HEK293T (cell line): ENCODE results near the gene MYL7.
A peak's percentile ranks its signal among the peaks of the same experiment; 100 is the strongest.

ENCODE experiments used
- CTCF ChIA-PET: fragments of 350-600 bp; formaldehyde crosslinking; extraction: SDS; loops from one replicate; lab custom pipeline; 2021; ENCODE audit warnings: antibody characterized with exemption, inconsistent platforms; lab: Yijun Ruan, JAX
- POLR2A ChIA-PET: fragments of 350-600 bp; formaldehyde crosslinking; extraction: SDS; loops from one replicate; lab custom pipeline; 2020; ENCODE audit warnings: antibody characterized with exemption, inconsistent platforms; lab: Yijun Ruan, JAX
- DNase-seq: peaks from one replicate; pipeline ENCODE4 v3.0.0; 2012; ENCODE audit warnings: mixed read lengths; ENCODE audit errors: extremely low spot score
- ARNT ChIP-seq: fragments of 450-650 bp; IDR thresholded peaks from 2 replicates; pipeline ENCODE4 v1.6.1; 2017; ENCODE audit warnings: mild to moderate bottlenecking
- BHLHE40 ChIP-seq: fragments of 450-650 bp; IDR thresholded peaks from 2 replicates; pipeline ENCODE4 v1.6.1; 2016; ENCODE audit warnings: mild to moderate bottlenecking, moderate library complexity, borderline replicate concordance
- CTBP1 ChIP-seq: fragments of 450-650 bp; IDR thresholded peaks from 2 replicates; pipeline ENCODE4 v1.6.1; 2016; ENCODE audit warnings: borderline replicate concordance
- ELF4 ChIP-seq: fragments of 450-650 bp; IDR thresholded peaks from 2 replicates; pipeline ENCODE4 v1.6.1; 2017; ENCODE audit warnings: antibody characterized with exemption
- FOXA1 ChIP-seq: fragments of 450-650 bp; IDR thresholded peaks from 2 replicates; pipeline ENCODE4 v1.6.1; 2016; ENCODE audit warnings: mild to moderate bottlenecking
- FOXK2 ChIP-seq: fragments of 450-650 bp; IDR thresholded peaks from 2 replicates; pipeline ENCODE4 v1.6.1; 2016; ENCODE audit warnings: mild to moderate bottlenecking
- FOXM1 ChIP-seq: fragments of 450-650 bp; IDR thresholded peaks from 2 replicates; pipeline ENCODE4 v1.6.1; 2017; ENCODE audit warnings: mild to moderate bottlenecking, borderline replicate concordance
- HDGF ChIP-seq: fragments of 450-650 bp; IDR thresholded peaks from 2 replicates; pipeline ENCODE4 v1.6.1; 2017; ENCODE audit warnings: antibody characterized with exemption, borderline replicate concordance
- L3MBTL2 ChIP-seq: fragments of 450-650 bp; conservative IDR thresholded peaks from 2 replicates; pipeline ENCODE4 v1.6.1; 2016; ENCODE audit warnings: mild to moderate bottlenecking
- LEF1 ChIP-seq: fragments of 450-650 bp; IDR thresholded peaks from 2 replicates; pipeline ENCODE4 v1.6.1; 2017; ENCODE audit warnings: mild to moderate bottlenecking, borderline replicate concordance
- NFRKB ChIP-seq: fragments of 450-650 bp; IDR thresholded peaks from 2 replicates; pipeline ENCODE4 v1.6.1; 2016; ENCODE audit warnings: mild to moderate bottlenecking, moderate library complexity
- SP1 ChIP-seq: fragments of 450-650 bp; IDR thresholded peaks from 2 replicates; pipeline ENCODE4 v1.6.1; 2017
- SUZ12 ChIP-seq: fragments of 450-650 bp; IDR thresholded peaks from 2 replicates; pipeline ENCODE4 v1.6.1; 2016; ENCODE audit warnings: mild to moderate bottlenecking
- TARDBP ChIP-seq: fragments of 450-650 bp; IDR thresholded peaks from 2 replicates; pipeline ENCODE4 v1.6.1; 2016
- ZNF384 ChIP-seq: fragments of 450-650 bp; IDR thresholded peaks from 2 replicates; pipeline ENCODE4 v1.6.1; 2016
- TF ChIP-seq, protein P1 (sequence below): fragments of 450-650 bp; IDR thresholded peaks from 2 replicates; pipeline ENCODE4 v1.6.1; 2016

MYL7 gene

GRCh38 chr7:44102846-44103565 is 38.1 kb downstream of the MYL7 start:
- no peak for TF ChIP-seq BHLHE40
- TF ChIP-seq, protein P1, sequence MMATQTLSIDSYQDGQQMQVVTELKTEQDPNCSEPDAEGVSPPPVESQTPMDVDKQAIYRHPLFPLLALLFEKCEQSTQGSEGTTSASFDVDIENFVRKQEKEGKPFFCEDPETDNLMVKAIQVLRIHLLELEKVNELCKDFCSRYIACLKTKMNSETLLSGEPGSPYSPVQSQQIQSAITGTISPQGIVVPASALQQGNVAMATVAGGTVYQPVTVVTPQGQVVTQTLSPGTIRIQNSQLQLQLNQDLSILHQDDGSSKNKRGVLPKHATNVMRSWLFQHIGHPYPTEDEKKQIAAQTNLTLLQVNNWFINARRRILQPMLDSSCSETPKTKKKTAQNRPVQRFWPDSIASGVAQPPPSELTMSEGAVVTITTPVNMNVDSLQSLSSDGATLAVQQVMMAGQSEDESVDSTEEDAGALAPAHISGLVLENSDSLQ, result peak; percentile 30; the same call in 1 of the 2 replicates
- DNase-seq, result no peak
- CTCF ChIA-PET, result no interaction called here
- POLR2A ChIA-PET, result no interaction called here

- no peak for DNase-seq
- CTCF ChIA-PET, result no interaction called here
- POLR2A ChIA-PET, result no interaction called here
- TF ChIP-seq FOXA1, result no peak
- TF ChIP-seq LEF1, result no peak
- no peak for TF ChIP-seq SUZ12
- TF ChIP-seq ZNF384, result no peak
- TF ChIP-seq BHLHE40, result no peak
- no peak for TF ChIP-seq FOXK2
- no peak for TF ChIP-seq L3MBTL2
Observed at GRCh38 chr7:44101966-44102845, 38.9 kb downstream of the MYL7 start.

GRCh38 chr7:44101303-44101965 is 39.7 kb downstream of the MYL7 start:
- ChIA-PET POLR2A (interaction anchor here (0.7 kb wide), 1 partner anchor 15 kb away, joined by 3 read pairs; no protein-coding TSS in a partner anchor), CTCF (no interaction called here)
- DNase-seq, result no peak
- TF ChIP-seq ARNT, result no peak
- TF ChIP-seq, protein P1, result no peak
- TF ChIP-seq ELF4, result no peak

DNA sequence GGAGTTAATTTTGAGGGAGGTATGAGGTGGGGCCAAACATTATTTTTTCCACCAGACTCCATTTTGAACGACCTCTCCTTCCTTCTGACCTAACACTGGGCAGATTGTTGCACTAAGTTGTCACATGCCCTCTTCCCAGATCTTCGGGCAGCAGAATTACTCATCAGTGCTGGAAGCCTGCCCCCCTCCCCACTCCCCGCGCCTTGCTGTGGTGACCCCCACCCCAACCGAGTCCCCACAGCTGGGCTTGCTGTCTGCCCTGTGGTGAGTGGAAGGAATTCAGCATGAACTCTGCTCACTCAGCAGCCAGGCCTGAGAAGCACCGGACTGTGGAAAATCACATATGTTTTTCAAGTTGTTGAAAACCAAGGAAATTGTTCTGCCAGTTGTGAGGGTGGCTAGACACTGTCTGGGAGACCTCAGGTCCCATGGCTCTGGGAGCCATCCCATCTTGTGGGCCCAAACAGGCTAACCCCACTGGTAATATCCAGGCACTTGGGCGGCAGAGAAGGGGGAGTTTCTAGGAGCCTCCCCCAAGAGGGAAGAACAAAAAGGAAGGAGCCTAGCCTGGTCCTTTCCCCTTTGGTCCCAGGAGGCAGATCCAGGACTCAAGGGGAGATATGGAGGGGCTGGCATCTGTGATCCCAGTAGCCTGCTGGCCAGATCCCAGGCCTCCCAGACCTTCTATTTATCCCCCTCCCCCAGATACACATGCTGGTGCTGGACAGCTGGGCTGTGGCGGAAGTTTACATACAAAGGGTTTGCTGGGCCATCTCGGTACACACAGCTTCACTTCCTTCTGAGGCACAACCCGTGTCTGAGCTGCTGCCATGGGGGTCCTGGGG is 40.5 kb downstream of the MYL7 start:
- POLR2A ChIA-PET, result interaction anchor here (0.7 kb wide), 1 partner anchor 16 kb away, joined by 3 read pairs; no protein-coding TSS in a partner anchor
- TF ChIP-seq SUZ12, result no peak
- DNase-seq, result no peak
- CTCF ChIA-PET, result no interaction called here

DNA sequence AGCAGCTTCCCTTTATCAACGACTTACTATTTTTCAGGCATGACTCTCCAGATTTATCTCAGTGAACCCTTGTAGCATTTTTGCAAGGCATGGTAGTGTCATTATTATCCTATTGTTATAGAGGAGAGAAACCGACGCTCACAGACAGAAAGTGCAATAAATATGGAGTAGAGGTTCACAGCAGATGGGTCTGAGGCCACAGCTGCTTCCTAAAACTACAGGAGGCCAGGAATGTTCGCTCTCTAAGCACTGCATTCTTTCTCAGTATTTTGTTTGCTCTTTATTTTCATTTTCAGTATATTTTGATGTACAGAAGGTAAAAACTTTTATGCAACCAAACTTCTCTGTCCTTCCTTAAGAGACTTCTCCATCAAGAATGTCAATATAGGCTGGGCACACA is 41.5 kb downstream of the MYL7 start:
- ChIA-PET POLR2A (interaction anchor here (0.8 kb wide), 1 partner anchor 56 kb away, joined by 3 read pairs; the partner anchor contains the start of gene DBNL), CTCF (no interaction called here)
- no peak for TF ChIP-seq CTBP1
- DNase-seq, result no peak

DNA sequence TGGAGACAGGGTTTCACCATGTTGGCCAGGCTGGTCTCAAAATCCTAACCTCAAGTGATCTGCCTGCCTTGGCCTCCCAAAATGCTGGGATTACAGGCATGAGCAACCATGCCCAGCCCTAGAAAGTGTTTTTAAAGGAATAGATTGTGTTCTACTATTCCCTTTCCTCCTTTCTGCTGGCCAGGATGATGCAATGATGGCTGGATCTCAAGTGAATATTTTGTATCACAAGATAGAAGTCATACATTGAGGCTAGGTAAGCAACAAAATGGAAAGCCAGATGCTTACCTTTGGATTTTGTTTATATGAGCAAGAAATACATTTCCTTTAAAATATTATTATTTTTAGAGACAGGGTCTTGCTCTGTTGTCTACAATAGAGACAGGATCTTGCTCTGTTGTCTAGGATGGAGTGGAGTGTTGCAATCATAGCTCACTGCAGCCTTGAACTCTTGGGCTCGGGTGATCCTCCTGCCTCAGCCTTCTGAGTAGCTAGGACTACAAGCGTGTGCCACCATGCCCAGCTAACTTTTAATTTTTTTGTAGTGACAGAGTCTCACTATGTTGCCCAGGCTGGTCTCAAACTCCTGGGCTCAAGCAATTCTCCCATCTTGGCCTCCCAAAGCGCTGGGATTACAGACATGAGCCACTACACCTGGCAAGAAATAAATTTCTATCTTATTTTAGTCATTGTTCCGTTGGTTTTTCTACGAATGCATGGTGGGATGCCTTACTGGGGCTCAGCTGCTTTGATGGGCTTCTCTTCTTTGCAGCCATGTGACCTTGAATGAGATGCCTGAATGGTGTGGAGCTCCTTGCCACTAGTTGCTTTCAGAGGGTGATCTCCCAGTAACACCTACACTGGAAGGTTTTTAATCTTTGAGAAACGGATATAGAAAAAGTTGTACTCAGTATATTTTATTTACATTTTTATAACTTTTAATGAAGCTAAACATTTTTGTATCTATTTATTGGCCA is 42.8 kb downstream of the MYL7 start:
- no peak for DNase-seq
- TF ChIP-seq FOXA1 (no peak), ZNF384 (no peak), ARNT (no peak), NFRKB (no peak), L3MBTL2 (no peak), SUZ12 (no peak), CTBP1 (no peak), LEF1 (no peak), SP1 (no peak), TARDBP (no peak), FOXK2 (no peak), BHLHE40 (no peak), FOXM1 (no peak), HDGF (no peak), ELF4 (no peak)
- TF ChIP-seq, protein P1, result no peak
- ChIA-PET POLR2A (interaction anchor here (0.8 to 1.1 kb wide), 2 partner anchors 11 to 54 kb away, joined by 3 read pairs; partner anchors contain the start of gene DBNL), CTCF (interaction anchor here (1.1 kb wide), 1 partner anchor 13 kb away, joined by 4 read pairs; no protein-coding TSS in a partner anchor)
